Ovary (tissue), 9 donors: ENCODE results near the gene LGALS9B. TPM values are rescaled to one million over a fixed set of nuclear protein-coding genes. Genes with fewer than 3 reads are reported as not detected.
"Not testable (repeated sequence)": the region's sequence is repeated elsewhere in the genome, so short reads cannot be mapped to it uniquely, and the experiment has no call there.

ENCODE experiments used
- DNase-seq, 5 donors: peaks; one replicate each; pipeline ENCODE4 v3.0.0-alpha.2; 2019 to 2020
- H3K27ac ChIP-seq, 2 donors: fragments of 200-600 bp; one replicate each; pipeline versions ENCODE4 v1.5.1 to v1.8.0; 2019 to 2022
- H3K27me3 ChIP-seq: fragments of 200-600 bp; one replicate; pipeline ENCODE4 v1.8.0; 2022
- H3K36me3 ChIP-seq: fragments of 200-600 bp; sonication (generic); one replicate; pipeline ENCODE4 v1.5.1; 2019
- H3K4me1 ChIP-seq: one replicate; pipeline ENCODE4 v1.8.1; 2013; ENCODE audit warnings: mild to moderate bottlenecking, moderate library complexity; ENCODE audit not compliant: insufficient read depth
- H3K4me3 ChIP-seq: fragments of 200-600 bp; sonication (generic); one replicate; pipeline ENCODE4 v1.5.1; 2017
- H3K9me3 ChIP-seq, 2 donors: fragments of 200-600 bp in 1 of 2; sonication (generic) in 1 of 2; one replicate each; pipeline versions ENCODE4 v1.5.1 to v1.8.1; 2013 to 2019; ENCODE audit warnings: mild to moderate bottlenecking in 1 of 2, moderate library complexity in 1 of 2
- WGBS, 3 donors: extraction: QIAGEN DNeasy Blood & Tissue Kit in 1 of 3; methylation state at CpG; one replicate each; pipeline versions ENCODE4 v1.1.5 to v1.1.7; 2013 to 2017; 5-methylcytosine and 5-hydroxymethylcytosine counted together
- intact Hi-C, 4 donors: fragments of 100-400 bp; cut with DNase I; formaldehyde crosslinking; loops; one replicate each; pipeline versions ENCODE4 v1.11.0 to v1.15.1; 2022 to 2023
- polyA plus RNA-seq, 2 donors: library from polyadenylated mRNA; stranded (reverse); fragments of 200-250 nt in 1 of 2; fragments of 350-450 nt in 1 of 2; fragmentation: Illumina TruSeq in 1 of 2; extraction: RNeasy Lipid Tissue Mini Kit (QIAGEN cat#74804) in 1 of 2; gene quantifications; one replicate each; pipeline ENCODE4 v1.2.3, GENCODE V29; 2013 to 2014
- total RNA-seq, 7 donors: library from RNA; depleted of rRNA in 2 of 7; stranded (reverse); fragments of >200 nt in 2 of 7; fragmentation: NEBNext Ultra II Directional in 3 of 7; extraction: Animal tissue kit (Norgen Biotek cat#: 25700) in 3 of 7; gene quantifications; one replicate each; pipeline versions ENCODE4 v1.1.0 to v1.2.4, GENCODE V29; 2016 to 2023
- donor health status: DM: no; HTN: no; CAD: no; lungs with moderate emphysema.
- donor health status: DM: no; HTN: no; CAD: no.
- donor health status: Bipolar disorder and iron deficiency.
- donor health status: DM: yes; HTN: yes; CAD: no.
- donor health status: DM: no; HTN: no; CAD: no.
- donor health status: DM: yes; HTN: yes; CAD: no.

LGALS9B gene
- total and polyA plus RNA-seq, 9 donors, result 0.24 TPM; not detected in 8

- H3K36me3 ChIP-seq, H3K4me3 ChIP-seq, H3K4me1 ChIP-seq, H3K27ac ChIP-seq, H3K27me3 ChIP-seq, DNase-seq, intact Hi-C loops, H3K9me3 ChIP-seq: not testable (repeated sequence)
- WGBS, 3 donors, result 28 to 38% methylated on average over 7 of the region's 12 CpGs; no CpG with 5 or more reads in 1 of the 3 donors
Observed at GRCh38 chr17:20465535-20465934, 1.8 kb downstream of the LGALS9B start.

DNA sequence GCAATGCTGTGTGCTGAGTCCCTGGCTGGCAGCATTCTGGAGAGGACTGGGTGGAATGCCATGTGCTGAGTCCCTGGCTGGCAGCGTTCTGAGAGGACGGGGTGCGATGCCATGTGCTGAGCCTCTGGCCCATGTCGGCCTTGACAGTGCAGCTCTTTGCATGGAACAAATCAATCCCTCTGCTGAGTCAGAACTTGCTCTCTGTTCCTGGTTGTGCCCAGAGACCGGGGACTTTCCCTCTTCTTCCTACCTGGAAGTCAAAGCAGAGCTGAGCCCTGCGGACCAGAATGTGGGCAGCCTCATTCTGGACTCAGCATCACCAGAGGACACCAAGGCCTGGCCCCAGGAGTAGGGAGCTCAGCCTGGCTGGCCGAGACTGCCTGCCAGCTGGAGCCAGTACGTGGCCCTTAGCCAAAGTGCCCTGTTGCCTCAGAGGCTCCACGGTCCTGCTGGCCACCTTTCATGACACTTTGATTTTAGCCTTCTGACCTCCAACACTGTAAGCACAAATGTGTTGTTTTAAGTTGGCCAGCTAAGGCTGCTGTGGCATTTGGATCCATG is 2.4 kb downstream of the LGALS9B start:
- intact Hi-C loops, H3K27ac ChIP-seq, H3K27me3 ChIP-seq, H3K4me1 ChIP-seq, DNase-seq, H3K4me3 ChIP-seq, H3K9me3 ChIP-seq, H3K36me3 ChIP-seq: not testable (repeated sequence)
- 73 to 90% methylated on average over 3 to 5 of the region's 9 CpGs; no CpG with 5 or more reads in 1 of the 3 donors for WGBS, 3 donors

- H3K27me3 ChIP-seq, intact Hi-C loops, H3K4me3 ChIP-seq, DNase-seq, H3K27ac ChIP-seq, H3K36me3 ChIP-seq, H3K4me1 ChIP-seq, H3K9me3 ChIP-seq: not testable (repeated sequence)
- WGBS, 3 donors, result no CpG with 5 or more reads among the region's 3 CpGs
Observed at GRCh38 chr17:20462158-20462557, 5.2 kb downstream of the LGALS9B start.

- H3K4me1 ChIP-seq, H3K9me3 ChIP-seq, intact Hi-C loops, DNase-seq, H3K27me3 ChIP-seq, H3K4me3 ChIP-seq, H3K27ac ChIP-seq, H3K36me3 ChIP-seq: not testable (repeated sequence)
- WGBS, 3 donors, result 66 to 82% (median 80%) methylated on average over 6 to 9 of the region's 10 CpGs
Observed at GRCh38 chr17:20457848-20458381, 9.4 kb downstream of the LGALS9B start.

DNA sequence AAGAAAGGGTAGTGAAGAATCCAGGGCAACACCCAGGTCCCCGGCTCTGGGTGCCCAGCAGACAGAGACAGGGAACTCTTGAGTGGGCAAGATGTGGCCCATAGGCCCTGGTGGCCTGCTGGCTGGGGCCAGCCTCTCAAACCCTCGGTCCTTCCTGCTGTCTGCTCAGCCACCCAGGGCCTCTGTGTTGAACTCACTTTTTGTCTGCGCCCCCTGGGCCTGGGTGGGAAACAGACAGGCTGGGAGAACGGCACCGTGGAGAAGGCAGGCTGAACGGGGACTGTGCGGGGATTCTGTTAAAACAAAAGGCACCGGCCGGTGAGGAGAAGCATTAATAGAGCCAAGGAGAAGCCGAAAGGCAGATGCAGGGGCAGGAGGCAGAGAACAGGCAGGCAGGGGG is 12.2 kb downstream of the LGALS9B start:
- WGBS, 3 donors, result 0 to 61% methylated on average over 1 to 3 of the region's 10 CpGs; no CpG with 5 or more reads in 1 of the 3 donors
- intact Hi-C loops, result not testable (repeated sequence)

DNA sequence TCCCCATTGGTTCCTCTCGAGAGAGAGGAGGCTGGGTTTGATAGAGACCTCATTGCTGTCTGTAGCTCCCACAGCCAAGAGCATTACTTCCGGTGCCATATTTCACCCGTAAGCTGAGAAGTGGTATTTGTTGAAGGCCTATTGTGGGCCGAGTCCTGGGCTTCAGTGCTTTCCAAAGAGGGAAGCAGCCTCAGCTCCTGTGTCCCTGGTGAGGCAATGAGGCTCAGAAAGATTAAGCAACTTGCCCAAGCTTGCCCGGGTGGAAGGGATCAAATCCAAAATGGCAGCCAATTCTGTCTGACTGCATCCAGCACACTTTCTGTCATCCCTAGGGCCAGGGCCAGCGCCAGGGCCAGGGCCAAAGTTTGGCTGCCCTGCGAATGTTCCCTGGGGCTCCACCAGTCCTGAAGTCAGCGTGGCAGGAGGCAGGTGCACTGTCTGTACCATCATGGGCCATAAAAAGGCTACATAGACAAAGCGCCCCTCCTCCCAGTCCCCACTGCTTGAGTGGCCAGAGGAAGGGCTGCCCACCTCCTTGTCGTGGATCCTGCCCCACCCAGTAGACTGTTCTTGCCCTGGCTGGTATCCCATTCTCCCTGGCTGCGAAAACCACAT is 13.4 kb downstream of the LGALS9B start:
- H3K9me3 ChIP-seq, H3K36me3 ChIP-seq, DNase-seq, H3K4me3 ChIP-seq, H3K27ac ChIP-seq, H3K4me1 ChIP-seq, H3K27me3 ChIP-seq, intact Hi-C loops: not testable (repeated sequence)
- WGBS, 3 donors, result 93 to 100% methylated on average over 1 of the region's 11 CpGs; no CpG with 5 or more reads in 1 of the 3 donors

More for the DNA sequence above, 12.2 kb downstream of the LGALS9B start:
- H3K36me3 ChIP-seq, DNase-seq, H3K27me3 ChIP-seq, H3K4me1 ChIP-seq, H3K9me3 ChIP-seq, H3K27ac ChIP-seq, H3K4me3 ChIP-seq: not testable (repeated sequence)

DNA sequence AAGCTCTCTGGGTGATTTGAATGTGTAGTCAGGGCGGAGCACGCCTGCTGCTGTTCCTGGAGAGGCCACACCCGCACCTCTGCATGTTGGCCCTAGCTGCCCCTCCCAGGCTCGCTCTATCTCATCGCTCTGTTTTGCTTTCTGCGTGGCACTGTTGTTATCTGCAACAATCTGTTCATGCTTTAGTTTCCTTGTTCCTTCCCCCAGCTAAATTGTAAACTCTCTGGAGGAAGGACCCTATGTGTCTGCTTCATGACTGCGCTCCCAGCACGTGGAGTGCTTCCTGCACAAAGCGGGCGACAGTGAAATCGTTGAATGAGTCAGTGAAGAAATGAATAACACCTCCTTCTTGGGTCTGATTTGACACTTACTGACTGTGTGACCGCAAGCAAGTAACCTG is 16.5 kb downstream of the LGALS9B start:
- DNase-seq, H3K4me1 ChIP-seq, H3K9me3 ChIP-seq, intact Hi-C loops, H3K27ac ChIP-seq, H3K4me3 ChIP-seq, H3K36me3 ChIP-seq, H3K27me3 ChIP-seq: not testable (repeated sequence)
- whole genome bisulfite sequencing, 3 donors, result 60 to 67% methylated on average over 4 to 10 of the region's 12 CpGs; no CpG with 5 or more reads in 1 of the 3 donors

GRCh38 chr17:20447534-20448321 is 19.6 kb downstream of the LGALS9B start:
- 82 to 93% (median 87%) methylated on average over 20 to 26 of the region's 26 CpGs for WGBS, 3 donors
- intact Hi-C loops, H3K36me3 ChIP-seq: not testable (repeated sequence)

DNA sequence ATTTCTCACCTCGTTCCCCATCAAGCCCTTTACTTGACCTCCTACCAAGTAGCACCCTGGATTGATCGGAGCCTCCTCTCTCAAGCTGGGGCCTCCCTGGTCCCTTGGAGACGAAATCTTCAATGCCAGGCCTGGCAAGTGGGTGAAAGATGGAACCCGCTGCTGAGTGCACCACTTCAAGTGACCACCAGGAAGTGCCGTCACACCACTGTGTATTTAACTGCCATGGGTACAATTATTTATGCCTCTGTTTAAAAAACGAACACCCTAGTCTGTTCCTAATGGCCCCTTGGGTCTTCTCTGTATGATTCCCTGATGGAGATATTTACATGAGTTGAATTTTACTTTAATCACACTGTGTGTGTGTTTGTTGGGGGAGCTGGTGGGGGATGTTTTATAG is 20.4 kb downstream of the LGALS9B start:
- DNase-seq, H3K27me3 ChIP-seq, H3K9me3 ChIP-seq, H3K4me3 ChIP-seq, H3K27ac ChIP-seq, H3K36me3 ChIP-seq, intact Hi-C loops, H3K4me1 ChIP-seq: not testable (repeated sequence)
- WGBS, 3 donors, result 65 to 71% (median 67%) methylated on average over 6 of the region's 6 CpGs

More at GRCh38 chr17:20447534-20448321, 19.6 kb downstream of the LGALS9B start:
- not testable (repeated sequence) for H3K27me3 ChIP-seq, H3K9me3 ChIP-seq, DNase-seq, H3K4me3 ChIP-seq, H3K4me1 ChIP-seq, H3K27ac ChIP-seq

DNA sequence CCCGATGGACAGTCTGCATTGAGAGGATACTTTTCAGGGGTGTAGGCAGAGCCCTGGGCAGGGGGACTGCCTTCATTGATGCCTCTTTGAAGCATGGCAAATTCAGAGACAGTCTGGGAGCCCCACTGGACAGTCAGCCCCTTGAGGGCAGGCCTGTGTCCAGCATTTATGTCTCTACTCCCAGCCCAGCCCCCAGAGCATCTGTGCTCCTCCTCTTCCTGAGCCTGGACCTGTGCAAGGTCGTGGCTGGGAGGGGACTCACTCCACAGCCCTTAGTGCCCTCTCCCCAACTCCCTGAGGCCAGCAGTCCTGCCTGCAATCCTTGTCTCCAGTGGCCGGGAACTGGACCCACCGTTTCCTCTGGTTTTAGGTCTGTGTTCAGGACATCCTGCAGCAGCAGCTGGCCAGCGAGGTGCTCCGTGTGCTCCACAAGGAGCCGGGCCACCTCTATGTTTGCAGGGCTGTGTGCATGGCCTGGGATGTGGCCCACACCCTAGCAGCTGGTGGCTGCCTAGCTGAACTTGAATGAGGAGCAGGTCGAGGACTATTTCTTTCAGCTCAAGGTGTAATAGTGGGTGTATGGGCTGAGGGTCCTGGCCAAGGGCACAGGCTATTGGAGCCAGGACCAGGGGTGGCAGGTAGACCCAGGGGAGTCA is 22.6 kb downstream of the LGALS9B start:
- H3K4me3 ChIP-seq, H3K9me3 ChIP-seq, intact Hi-C loops, H3K27me3 ChIP-seq, DNase-seq, H3K27ac ChIP-seq, H3K4me1 ChIP-seq, H3K36me3 ChIP-seq: not testable (repeated sequence)
- WGBS, 3 donors, result 75 to 100% (median 100%) methylated on average over 1 to 4 of the region's 8 CpGs

- H3K27ac ChIP-seq, H3K36me3 ChIP-seq, intact Hi-C loops, H3K27me3 ChIP-seq, H3K4me3 ChIP-seq, H3K9me3 ChIP-seq, H3K4me1 ChIP-seq, DNase-seq: not testable (repeated sequence)
- WGBS, 3 donors, result 78 to 85% (median 82%) methylated on average over 10 to 16 of the region's 16 CpGs
Observed at GRCh38 chr17:20444173-20444572, 23.2 kb downstream of the LGALS9B start.
